ENCODE data around the gene CDC123. TPM values are rescaled to one million over a fixed set of nuclear protein-coding genes. Genes with fewer than 3 reads are reported as not detected.

Gene CDC123
- total RNA-seq, result 41.8 TPM
- long read RNA-seq, transcript CDC123-201 (13 exons, 1,542 nt), result major isoform, 48 of 57 reads
- long read RNA-seq, partial matches to known transcripts, result 1 of 57 reads
- long read RNA-seq, other reads (novel, unspliced or antisense), result 7 of 57 reads

- peak; percentile 88 for DNase-seq
- Histone ChIP-seq H3K9me3 (replicated peaks) (no peaks in the 10 kb centered on the region), H3K4me3 (peak within 1 kb of the TSS; percentile 89), H3K36me3 (peaks cover 20% of the 10 kb centered on the region), H3K4me1 (peaks cover 49% of the 10 kb centered on the region), H3K27me3 (ENCODE audit: low read depth) (no peaks in the 10 kb centered on the region), H3K27ac (replicated peaks) (peak within 1 kb of the TSS; percentile 97)
- TF ChIP-seq CTCF (IDR thresholded peaks at IDR 0.05; ENCODE audit: borderline replicate concordance), result no peak
- intact Hi-C loops (cut with micrococcal nuclease), result no loop called here
These were observed at the start of gene CDC123, which contains the start of gene NUDT5 for GRCh38 chr10:12195603-12196506. CDC123 (plus strand) TSS chr10:12196188; CDS start chr10:12196246, 58 bp downstream. NUDT5 (minus strand) TSS chr10:12195891; CDS start chr10:12186291, 9,600 bp downstream.

GRCh38 chr10:12150163-12150562 lies 45.8 kb upstream of the CDC123 start:
- peaks cover 37% of the 10 kb centered on the region for H3K36me3 ChIP-seq

GRCh38 chr10:12154516-12154915 lies 41.5 kb upstream of the CDC123 start:
- intact Hi-C loops (cut with micrococcal nuclease), result no loop called here
- no peak for TF ChIP-seq CTCF (IDR thresholded peaks at IDR 0.05; ENCODE audit: borderline replicate concordance)
- Histone ChIP-seq H3K9me3 (replicated peaks) (no peaks in the 10 kb centered on the region), H3K36me3 (peaks cover 55% of the 10 kb centered on the region), H3K27ac (replicated peaks) (no peak overlapping the region), H3K27me3 (ENCODE audit: low read depth) (no peaks in the 10 kb centered on the region), H3K4me3 (no peak overlapping the region), H3K4me1 (no peaks in the 10 kb centered on the region)
- no peak for DNase-seq

More at GRCh38 chr10:12150163-12150562, 45.8 kb upstream of the CDC123 start:
- Histone ChIP-seq H3K4me1 (no peaks in the 10 kb centered on the region), H3K27me3 (ENCODE audit: low read depth) (no peaks in the 10 kb centered on the region), H3K27ac (replicated peaks) (no peak overlapping the region), H3K9me3 (replicated peaks) (no peaks in the 10 kb centered on the region), H3K4me3 (no peak overlapping the region)
- intact Hi-C loops (cut with micrococcal nuclease), result no loop called here
- TF ChIP-seq CTCF (IDR thresholded peaks at IDR 0.05; ENCODE audit: borderline replicate concordance), result no peak
- DNase-seq, result no peak

GRCh38 chr10:12156367-12157123 lies 39.4 kb upstream of the CDC123 start:
- no peak for TF ChIP-seq CTCF (IDR thresholded peaks at IDR 0.05; ENCODE audit: borderline replicate concordance)
- Histone ChIP-seq H3K36me3 (peaks cover 61% of the 10 kb centered on the region), H3K4me1 (no peaks in the 10 kb centered on the region), H3K9me3 (replicated peaks) (no peaks in the 10 kb centered on the region), H3K27me3 (ENCODE audit: low read depth) (no peaks in the 10 kb centered on the region), H3K4me3 (no peak overlapping the region), H3K27ac (replicated peaks) (no peak overlapping the region)
- intact Hi-C loops (cut with micrococcal nuclease), result no loop called here
- no peak for DNase-seq

GRCh38 chr10:12158111-12158510 lies 37.9 kb upstream of the CDC123 start:
- Histone ChIP-seq H3K27ac (replicated peaks) (no peak overlapping the region), H3K9me3 (replicated peaks) (no peaks in the 10 kb centered on the region), H3K27me3 (ENCODE audit: low read depth) (no peaks in the 10 kb centered on the region), H3K36me3 (peaks cover 77% of the 10 kb centered on the region), H3K4me1 (no peaks in the 10 kb centered on the region), H3K4me3 (no peak overlapping the region)
- intact Hi-C loops (cut with micrococcal nuclease), result no loop called here
- TF ChIP-seq CTCF (IDR thresholded peaks at IDR 0.05; ENCODE audit: borderline replicate concordance), result no peak
- no peak for DNase-seq

Data from left ventricle myocardium inferior (tissue), 1 donor.